Stimulated activated naive CD4-positive, alpha-beta T cell (primary cell): ENCODE results near the gene SNTG2.
"Not testable (repeated sequence)": the region's sequence is repeated elsewhere in the genome, so short reads cannot be mapped to it uniquely, and the experiment has no call there.

Experiments used
- DNase-seq, 6 experiments: peaks; one replicate each; lab custom pipeline; 2025; lab: John Stamatoyannopoulos, UW

Gene SNTG2

DNA sequence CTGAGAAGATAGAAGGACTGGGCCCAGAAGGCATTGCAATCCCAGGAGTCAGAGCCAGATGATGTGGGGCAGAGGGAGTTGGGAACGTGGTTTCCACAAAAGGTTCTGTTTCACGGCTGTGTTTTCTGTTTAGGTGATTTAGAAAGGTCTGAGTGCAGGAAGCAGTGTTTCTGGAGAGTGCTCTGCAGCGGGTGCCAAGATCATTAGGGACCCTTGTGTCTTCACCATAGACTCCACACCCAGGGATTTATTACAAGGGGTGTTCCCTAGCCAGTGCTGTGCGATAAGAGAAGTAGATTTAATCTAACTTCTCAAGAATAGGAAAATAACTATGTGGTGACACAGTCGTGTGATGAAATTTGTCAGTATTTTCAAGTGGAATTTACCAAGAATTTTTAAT lies 241.5 kb downstream of the SNTG2 start:
- DNase-seq, result no peak

DNA sequence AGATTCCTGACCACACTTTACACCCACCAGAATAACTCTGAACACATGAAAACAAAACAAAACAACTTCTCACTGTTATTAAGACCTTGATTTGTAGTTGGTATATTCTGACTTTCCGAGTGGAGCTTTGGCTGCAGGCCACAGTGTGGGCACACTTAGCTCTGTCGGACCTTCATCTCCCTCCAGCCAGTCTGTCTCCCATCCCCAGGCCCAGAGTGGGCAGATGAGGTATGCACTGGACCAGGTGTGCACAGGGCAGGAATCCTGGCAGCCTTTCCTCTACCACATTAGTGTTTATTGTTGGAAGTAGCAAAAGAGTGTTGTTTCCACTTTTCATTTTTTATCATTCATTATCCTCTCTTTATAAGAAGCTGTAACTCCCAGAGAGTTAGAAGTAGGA lies 243.2 kb downstream of the SNTG2 start:
- DNase-seq, result no peak

DNA sequence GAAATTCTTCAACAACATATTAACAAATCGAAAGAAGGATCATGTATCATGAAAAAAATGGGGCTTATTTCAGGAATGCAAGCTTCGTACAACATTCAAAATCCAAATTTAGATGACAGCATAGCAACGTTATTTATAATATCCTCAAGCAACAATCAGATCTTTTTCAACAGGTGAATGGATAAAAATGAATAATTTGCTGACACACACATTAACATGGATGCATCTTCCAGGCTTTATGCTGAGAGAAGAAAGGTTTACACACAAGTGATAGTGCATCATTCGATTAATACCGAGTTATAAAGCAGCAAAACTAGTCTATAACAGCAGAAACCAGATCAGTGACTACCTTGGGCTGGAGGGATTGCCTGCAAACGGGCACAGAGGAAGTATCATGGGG lies 253.1 kb downstream of the SNTG2 start:
- DNase-seq, result no peak

DNA sequence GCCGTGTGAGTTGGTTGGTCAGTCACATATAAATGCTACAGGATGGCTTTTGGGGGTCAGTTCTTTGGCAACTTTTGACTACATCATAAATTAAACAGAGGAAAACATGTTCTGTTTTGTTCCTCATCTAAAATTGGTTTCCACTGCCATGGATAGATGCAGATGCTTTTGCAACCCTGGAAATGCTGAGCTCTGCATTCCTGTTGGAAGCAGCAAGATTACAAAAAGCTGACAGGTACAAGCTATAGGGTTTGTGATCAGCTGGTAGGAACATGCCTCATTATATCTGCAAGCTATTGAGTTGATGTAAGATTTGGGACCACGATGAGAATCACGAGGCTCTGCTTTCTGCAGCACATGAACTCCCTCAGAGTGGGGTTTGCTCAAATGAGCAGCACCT lies 255.2 kb downstream of the SNTG2 start:
- DNase-seq, result no peak

DNA sequence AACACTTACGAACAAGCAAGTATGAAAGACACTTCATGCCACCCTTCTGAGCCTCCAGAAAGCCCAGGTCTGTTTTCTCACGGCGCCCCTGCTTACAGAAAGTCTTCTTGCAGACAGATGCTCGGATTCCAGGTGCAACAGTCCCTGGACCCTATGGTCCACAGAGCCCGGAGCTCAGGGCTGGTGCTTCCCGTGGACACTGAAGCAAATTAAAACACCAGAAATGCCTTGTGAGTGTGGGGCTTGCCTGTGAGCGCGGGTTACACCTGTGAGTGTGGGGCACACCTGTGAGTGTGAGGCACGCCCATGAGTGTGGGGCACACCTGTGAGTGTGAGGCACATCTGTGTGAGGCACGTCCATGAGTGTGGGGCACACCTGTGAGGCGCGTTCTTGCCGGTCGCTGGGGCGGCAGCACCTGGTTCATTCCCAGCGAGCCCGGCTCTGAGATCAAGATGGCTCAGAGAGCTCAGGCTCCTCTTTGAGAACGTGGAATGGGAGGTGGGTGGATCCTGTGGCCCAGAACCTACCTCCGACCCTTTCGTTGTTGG lies 257.4 kb downstream of the SNTG2 start:
- DNase-seq, result no peak

DNA sequence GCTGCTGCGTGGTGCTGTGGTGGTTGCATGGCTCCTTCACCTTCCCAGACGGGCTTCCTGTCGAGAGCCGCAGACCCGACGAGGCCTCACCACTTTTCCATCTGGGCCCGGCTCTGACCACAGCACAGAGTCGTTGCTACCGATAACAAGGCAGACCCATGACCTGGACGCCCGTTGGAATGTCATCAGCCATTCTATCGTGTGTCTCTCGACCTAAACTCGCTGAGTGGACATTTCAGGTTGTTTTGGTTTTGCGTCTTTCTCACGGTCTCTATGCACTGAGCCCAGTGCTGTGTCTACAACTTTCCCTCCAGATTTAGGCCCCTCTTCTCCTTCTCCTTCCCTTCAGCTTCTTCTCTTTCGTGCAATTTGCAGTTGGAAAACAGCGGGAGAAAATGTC lies 257.9 kb downstream of the SNTG2 start:
- DNase-seq, result no peak

DNA sequence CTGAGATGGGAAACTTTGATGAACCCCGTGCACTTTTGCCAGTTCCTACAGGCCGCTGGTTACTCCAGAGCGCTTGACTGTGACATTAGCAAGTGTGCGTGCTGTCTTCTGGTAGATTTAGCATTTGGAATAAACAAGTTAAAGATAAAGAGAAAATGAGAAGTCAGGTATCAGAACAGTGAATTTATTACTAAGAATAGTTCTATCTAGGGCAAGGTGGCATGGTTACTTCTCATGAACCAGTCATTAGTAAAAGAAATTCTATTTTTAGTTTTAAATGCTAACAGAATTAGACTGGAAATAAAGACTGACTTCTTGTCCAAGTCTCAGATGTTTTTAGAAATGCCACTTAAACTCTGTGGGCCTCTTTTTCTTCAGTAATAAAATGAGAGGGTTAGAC lies 258.6 kb downstream of the SNTG2 start:
- DNase-seq, result no peak

DNA sequence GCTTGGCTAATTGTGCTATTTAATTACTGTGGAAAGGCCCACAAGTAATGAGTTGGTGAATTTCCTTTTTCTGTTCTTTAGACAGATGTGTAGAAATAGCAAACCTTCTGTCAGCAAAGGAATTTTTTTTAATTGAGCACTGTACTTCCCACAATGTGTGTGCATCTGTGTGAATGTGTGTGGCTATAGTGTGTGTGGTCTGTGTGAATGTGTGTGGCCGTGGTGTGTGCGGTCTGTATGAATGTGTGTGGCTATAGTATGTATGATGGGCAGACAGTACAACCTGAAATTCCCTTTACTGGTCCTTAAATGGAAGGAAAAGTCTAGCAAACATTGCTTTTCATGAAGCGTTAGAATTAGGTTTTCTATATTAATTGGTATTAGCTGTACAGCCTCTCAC lies 259.1 kb downstream of the SNTG2 start:
- no peak for DNase-seq

DNA sequence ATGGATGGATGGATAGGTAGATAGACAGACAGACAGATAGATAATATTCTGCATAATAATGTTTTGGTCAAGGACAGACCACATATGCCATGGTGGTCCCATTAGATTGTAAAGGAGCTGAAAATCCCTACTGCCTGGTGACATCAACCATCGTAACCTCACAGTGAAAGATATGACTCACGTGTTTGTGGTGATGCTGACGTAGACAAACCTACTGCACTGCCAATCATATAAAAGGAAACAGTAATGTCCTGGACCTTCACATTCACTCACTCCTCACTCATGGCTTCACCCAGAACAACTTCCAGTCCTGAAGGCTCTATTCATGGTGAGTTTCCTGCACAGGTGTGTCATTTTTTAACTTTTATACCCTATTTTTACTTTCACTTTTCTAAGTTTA lies 259.7 kb downstream of the SNTG2 start:
- DNase-seq, result no peak

DNA sequence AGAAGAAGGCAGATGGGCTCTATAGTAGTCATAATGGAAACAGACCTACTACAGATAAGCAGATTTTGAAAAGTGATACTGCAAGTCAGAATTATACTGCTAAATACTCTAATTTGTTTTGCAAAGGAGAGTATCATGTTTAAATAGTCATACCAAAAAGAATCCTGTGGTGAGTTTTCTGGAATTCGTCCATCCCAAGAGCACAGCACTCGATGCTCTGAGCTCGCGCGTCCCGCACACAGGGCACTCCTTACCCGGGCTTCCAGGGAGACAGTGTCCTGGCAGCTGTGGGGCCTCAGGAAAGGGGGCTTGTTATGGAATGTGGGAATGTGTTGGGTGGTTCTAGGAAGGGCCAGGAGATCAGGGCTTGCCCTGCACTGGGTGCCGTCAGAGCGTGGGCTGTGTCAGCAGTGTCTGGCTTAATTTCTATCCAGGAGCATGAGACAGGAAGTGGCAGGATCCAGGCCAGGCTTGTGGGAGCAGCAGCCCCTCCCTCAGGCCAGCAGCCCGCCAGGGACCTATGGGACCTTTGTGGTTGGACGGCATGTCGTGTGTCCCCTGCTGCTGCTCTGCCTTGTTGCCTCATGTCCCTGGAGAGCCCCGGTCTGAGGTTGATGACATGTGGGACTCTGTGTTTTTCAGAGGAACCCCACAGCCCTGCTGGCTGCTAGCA lies 269.4 kb downstream of the SNTG2 start:
- DNase-seq, result no peak

DNA sequence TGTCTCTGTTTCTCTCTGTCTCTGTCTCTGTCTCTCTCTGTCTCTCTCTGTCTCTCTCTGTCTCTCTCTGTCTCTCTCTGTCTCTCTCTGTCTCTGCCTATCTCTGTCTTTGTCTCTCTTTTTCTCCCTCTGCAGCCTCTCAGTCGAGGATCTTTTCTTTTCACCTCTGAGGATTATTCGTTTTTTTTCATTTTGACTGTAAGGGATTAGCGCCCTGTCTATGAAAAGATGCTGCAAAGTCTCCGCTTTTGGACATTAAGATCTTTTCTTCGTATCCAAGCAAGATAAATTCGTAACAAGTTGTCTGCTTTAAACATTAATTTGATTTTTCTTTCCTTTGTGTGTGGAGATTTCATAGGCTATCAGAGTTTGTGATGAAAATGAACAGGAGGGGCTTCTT lies 271.4 kb downstream of the SNTG2 start:
- DNase-seq, result no peak

DNA sequence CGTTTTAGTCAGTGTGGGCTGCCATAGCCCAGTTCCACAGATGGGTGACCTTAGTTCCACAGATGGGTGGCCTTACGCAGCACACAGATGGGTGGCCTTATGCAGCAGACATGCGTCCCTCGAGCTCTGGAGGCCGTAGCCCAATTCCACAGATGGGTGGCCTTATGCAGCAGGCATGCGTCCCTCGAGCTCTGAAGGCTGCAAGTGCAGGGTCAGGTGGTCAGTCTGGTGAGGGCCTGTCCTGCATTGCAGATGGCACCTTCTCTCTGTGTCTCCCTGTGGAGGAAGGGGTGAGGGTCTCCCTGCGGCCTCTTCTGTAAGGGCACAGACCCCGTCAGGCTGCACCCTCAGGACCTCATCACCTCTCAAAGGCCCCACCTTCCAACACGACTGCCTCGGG lies 273.1 kb downstream of the SNTG2 start:
- DNase-seq, result no peak

DNA sequence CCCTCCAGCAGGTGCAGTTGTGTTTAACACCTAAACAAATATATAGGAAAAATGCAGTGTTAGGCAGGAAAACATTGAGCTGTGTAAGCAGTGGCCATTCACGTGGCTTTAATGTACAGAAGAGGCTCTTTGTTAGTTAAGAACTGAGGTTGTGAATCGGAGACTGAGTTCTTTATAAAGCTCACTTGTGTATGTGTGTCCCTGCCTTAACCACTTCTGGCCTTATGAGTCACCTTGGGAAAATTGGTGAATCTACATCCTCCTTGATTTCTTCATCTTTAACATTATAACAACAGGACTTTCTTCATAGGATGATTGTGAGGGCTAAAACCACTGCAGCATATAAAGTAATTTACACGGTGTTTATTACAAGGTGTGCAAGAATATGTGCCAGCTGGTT lies 274.3 kb downstream of the SNTG2 start:
- no peak for DNase-seq

DNA sequence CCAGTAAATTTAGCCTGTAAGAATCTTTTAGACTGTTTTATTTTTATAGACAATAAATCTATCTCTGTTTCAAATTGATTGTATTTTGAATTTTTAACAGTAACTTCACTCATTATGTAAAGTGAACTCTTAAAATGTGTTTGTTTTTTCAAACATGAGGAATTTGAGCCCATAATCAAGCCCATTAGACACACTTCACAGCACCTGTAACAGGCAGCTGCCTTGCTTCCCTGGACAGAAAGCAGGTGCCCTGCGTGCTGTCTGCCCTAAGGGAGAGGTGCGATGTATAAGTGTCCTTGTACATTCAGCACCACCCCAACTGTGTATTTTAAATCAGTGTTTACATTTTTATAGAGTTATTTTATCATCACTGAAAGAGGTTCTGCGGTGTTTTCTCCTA lies 276.1 kb downstream of the SNTG2 start:
- no peak for DNase-seq

DNA sequence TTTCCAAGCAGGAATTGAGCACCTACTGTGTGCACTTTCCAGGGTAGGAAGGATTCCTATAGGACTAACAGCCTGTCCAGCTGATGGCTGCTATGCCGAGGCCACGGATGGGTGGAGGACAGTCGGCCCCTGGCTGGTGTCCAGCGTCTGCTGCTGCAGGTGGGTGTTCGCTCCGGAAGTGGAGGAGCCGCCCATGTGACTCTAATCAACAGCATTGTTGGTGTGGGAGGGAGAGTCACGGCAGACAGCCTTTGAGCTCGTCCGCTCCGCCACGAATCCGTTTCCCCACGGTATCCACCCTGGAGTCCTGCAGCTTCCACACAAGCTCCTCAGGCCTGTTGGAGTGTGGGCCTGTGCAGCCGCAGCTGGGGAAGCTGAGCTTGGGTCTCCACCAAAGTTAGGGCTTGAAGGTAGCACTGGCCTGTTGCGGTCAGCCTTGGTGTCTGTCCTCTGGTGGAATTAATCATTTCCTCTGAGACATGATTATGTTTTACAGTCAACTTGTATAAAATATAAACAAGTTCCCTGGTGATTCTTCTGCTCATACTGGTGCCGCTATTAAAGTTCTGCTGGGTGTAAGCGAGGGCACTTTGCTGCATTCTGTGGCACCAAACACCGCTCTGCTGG lies 276.7 kb downstream of the SNTG2 start:
- DNase-seq, result no peak

DNA sequence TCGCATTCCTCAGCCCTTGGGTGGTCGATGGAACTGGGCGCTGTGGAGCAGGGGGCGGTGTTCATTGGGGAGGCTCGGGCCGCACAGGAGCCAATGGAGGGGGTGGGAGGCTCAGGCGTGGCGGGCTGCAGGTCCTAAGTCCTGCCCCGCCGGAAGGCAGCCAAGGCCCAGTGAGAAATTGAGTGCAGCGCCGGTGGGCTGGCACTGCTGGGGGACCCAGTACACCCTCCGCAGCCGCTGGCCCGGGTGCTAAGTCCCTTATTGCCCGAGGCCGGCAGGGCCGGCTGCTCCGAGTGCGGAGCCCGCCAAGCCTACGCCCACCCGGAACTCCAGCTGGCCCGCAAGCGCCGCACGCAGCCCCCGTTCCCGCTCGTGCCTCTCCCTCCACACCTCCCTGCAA lies 278.9 kb downstream of the SNTG2 start:
- DNase-seq, result not testable (repeated sequence)

DNA sequence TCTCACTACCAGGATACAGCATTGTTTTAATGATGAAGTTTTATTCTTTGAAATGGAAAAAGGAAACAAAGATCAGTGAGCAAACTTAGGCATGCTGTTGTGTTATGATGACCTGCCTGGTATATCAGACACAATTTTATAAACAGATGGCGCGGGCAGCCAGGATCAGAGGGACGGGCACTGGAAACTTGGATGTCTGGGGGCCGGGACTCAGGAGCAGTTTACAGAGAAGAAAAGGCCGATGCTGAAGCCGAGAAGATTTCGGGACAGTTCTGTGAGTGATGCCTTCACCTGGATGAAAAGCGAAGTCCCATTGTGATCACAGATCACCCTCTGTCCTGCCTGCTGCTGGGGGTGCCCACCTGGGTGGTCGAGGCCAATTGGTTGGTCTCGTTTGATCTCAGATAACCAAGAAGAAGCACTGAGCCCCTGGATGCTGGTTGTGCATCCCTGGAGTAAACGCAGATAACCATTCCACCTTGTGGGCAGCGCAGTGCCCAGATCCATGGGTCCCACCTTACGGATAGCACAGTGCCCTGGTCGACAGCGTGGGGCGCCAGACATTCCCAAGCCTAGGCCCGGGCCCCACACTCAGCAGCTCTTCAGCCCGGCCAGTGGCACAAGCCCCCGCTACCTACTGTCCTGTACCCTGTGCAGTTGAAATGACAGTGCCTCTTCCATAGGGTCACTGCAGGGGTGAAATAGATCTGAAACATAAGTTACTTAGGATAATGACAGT lies 279.7 kb downstream of the SNTG2 start:
- no peak for DNase-seq

DNA sequence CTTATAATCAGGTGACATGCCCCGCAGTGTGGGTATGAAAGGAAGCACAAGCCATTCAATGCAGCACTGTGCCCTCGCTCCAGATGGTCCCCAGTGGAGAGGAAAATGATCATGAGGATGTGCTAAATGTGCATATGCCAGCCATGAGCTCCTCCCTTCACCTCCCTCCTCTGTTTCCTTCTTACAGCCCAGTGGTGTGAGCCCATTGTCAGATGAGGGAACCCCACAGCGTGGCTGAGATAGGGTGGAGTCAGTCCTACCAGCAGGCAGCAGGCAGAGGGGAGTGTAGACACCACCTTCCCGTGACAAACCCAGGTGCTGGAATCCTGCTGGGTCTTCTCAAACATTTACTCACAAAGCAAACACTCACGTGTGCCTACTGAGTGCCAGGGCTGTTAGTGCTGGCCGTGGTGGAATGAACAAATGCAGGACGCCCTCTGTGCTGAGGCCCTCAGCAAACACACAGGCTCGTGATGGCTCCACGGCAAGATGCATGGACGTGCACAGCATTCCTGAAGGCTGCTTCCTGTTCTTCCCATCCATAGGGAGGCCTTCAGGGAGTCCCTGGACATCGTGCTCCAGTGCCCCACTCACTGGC lies 280.9 kb downstream of the SNTG2 start:
- no peak for DNase-seq

DNA sequence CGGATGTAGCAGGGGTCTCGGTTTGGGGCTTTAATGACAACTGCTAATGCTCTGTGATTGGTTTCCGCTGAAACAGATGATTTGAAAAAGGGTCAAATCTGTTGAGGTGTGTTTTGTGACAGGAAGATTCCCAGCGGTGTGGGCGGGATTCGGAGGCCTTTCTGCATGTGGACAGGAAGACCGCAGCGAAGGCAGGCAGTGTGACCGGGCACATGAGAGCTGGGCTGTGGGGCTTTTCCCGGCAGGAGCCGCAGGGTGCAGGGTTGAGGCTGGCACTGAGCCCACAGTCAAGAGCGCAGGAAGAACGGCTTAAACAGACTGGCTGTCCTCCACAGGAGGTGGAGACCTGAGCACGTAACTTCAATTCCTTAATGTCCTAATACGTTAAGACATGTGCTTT lies 282.6 kb downstream of the SNTG2 start:
- DNase-seq, result no peak

DNA sequence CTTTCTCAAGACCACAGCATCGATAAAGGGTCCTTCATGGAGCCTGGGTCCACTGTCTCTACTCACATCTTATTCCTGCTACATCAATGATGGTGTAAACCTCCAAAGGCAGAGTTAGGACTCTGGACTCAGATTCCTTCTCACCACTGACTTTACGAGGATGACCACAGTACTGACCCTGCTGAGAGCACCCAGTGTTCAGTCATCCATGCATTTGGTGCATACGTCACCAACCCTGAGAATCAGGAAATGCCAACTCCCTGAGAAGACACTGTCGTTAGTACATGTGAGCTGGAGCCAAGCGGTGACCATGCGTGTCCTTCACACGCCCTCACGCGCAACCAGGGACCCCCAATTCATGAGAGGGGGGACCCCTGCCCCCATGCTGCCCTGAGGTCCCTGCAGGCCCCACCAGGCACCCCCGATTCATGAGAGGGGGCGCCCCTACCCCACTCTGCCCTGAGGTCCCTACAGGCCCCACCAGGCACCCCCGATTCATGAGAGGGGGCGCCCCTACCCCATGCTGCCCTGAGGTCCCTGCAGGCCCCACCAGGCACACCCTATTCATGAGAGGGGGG lies 284.2 kb downstream of the SNTG2 start:
- no peak for DNase-seq

DNA sequence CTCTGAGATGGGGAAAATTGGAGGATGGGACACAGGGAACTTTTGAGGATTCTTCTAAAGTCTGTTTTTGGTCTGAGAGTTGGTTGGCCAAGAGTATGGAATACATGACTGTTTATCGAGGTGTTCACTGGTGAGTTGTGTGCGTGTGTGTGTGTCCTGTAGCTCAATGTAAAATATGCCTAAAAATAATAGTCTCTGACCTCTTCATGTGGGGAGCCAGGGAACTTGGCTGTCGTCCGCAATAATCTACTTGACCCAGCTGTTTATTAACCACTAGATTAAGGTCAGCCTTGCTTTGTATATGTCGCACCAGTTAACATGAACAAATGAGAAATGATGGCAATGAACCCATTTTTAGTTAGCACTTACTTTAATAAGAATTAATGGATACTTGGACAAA lies 285.2 kb downstream of the SNTG2 start:
- DNase-seq, result no peak

DNA sequence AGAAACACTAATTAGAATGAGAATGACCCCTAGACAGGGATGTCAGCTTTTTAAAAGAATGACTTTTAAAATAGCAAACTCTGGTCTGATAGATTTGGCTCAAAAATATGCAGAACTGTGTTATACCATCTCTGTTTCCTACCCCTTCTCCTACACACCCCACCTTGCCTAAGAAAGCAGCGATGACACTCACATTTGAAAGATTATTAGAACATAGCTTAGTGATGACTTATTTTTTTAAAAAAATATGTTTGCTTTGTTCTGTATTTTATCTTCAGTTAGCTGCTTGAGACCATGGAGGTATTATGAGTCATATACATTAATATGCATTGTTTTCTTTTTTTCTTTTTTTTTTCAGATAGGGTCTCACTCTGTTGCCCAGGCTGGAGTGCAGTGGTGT lies 286.0 kb downstream of the SNTG2 start:
- DNase-seq, result no peak
